ENCODE data around the gene SEMA4B.

The SEMA4B gene

GRCh38 chr15:90222547-90222946 is 21.4 kb downstream of the SEMA4B start:
- TF ChIP-seq, protein P1, sequence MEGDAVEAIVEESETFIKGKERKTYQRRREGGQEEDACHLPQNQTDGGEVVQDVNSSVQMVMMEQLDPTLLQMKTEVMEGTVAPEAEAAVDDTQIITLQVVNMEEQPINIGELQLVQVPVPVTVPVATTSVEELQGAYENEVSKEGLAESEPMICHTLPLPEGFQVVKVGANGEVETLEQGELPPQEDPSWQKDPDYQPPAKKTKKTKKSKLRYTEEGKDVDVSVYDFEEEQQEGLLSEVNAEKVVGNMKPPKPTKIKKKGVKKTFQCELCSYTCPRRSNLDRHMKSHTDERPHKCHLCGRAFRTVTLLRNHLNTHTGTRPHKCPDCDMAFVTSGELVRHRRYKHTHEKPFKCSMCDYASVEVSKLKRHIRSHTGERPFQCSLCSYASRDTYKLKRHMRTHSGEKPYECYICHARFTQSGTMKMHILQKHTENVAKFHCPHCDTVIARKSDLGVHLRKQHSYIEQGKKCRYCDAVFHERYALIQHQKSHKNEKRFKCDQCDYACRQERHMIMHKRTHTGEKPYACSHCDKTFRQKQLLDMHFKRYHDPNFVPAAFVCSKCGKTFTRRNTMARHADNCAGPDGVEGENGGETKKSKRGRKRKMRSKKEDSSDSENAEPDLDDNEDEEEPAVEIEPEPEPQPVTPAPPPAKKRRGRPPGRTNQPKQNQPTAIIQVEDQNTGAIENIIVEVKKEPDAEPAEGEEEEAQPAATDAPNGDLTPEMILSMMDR (conservative IDR thresholded peaks at IDR 0.05; ENCODE audit: low read depth) = no peak
- DNase-seq (ENCODE audit: low spot score) = no peak
- ChIA-PET CTCF (interaction anchor here (0.6 to 0.9 kb wide), 2 partner anchors 8 to 81 kb away, joined by 3 read pairs; no protein-coding TSS in a partner anchor), POLR2A (ENCODE audit: low non-redundant PET) (interaction anchor here (0.6 kb wide), 2 partner anchors 49 to 61 kb away, joined by 3 to 11 read pairs; no protein-coding TSS in a partner anchor)
- H3K27ac ChIP-seq = peak overlapping the region; percentile 73

- POLR2A ChIA-PET (ENCODE audit: low non-redundant PET) = no interaction called here
- peak overlapping the region; percentile 60 for H3K27ac ChIP-seq
- CTCF ChIA-PET = no interaction called here
- TF ChIP-seq, protein P1 (conservative IDR thresholded peaks at IDR 0.05; ENCODE audit: low read depth) = no peak
- no peak for DNase-seq (ENCODE audit: low spot score)
Measured at GRCh38 chr15:90223441-90224165, 22.5 kb downstream of the SEMA4B start.

DNA sequence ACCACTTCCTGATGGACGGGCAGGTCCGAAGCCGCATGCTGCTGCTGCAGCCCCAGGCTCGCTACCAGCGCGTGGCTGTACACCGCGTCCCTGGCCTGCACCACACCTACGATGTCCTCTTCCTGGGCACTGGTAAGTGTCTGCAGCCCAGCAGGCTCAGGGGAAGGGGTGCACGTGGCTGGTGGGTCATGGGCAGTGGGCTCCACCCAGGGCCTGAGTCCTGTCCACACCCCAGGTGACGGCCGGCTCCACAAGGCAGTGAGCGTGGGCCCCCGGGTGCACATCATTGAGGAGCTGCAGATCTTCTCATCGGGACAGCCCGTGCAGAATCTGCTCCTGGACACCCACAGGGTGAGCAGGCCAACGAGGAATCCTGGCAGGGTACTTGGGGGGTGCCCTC is 23.9 kb downstream of the SEMA4B start:
- CTCF ChIA-PET = no interaction called here
- peak overlapping the region; percentile 60 for H3K27ac ChIP-seq
- DNase-seq (ENCODE audit: low spot score) = no peak
- TF ChIP-seq, protein P1 (conservative IDR thresholded peaks at IDR 0.05; ENCODE audit: low read depth) = no peak
- POLR2A ChIA-PET (ENCODE audit: low non-redundant PET) = no interaction called here

DNA sequence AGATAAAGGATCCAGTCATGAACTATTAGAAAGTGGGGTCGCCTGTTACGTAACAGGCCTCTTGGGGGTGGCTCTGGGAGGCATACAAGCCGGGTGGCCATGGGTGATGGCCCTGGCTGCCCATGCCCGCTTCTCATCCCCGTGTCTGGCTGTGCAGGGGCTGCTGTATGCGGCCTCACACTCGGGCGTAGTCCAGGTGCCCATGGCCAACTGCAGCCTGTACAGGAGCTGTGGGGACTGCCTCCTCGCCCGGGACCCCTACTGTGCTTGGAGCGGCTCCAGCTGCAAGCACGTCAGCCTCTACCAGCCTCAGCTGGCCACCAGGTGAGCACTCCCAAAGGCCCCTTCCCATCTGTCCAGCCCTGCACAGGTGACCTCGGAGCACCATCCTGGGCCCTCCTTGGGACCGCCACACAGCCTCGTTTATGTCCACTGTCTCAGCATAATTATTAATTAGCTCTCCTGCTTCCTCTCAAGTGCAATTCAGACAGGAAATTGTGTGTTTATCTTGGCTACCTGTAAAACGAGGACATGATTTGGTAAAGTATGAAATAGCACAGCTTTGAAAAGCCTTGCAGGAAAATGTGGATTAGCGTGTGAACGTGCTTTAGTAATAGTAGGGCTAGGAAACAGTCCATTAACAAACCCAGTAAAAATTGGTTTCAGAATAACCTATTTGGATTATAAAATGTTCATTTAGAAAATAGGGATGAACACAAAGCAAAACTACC is 24.5 kb downstream of the SEMA4B start:
- POLR2A ChIA-PET (ENCODE audit: low non-redundant PET) = no interaction called here
- H3K27ac ChIP-seq = peak overlapping the region; percentile 60
- no peak for DNase-seq (ENCODE audit: low spot score)
- CTCF ChIA-PET = interaction anchor here (0.6 kb wide), 1 partner anchor 14 kb away, joined by 3 read pairs; no protein-coding TSS in a partner anchor
- TF ChIP-seq, protein P1 (conservative IDR thresholded peaks at IDR 0.05; ENCODE audit: low read depth) = no peak

- TF ChIP-seq, protein P1 (conservative IDR thresholded peaks at IDR 0.05; ENCODE audit: low read depth) = no peak
- peak overlapping the region; percentile 94 for H3K27ac ChIP-seq
- CTCF ChIA-PET = interaction anchor here (0.6 to 0.7 kb wide), 2 partner anchors 65 to 73 kb away, joined by 3 to 5 read pairs; no protein-coding TSS in a partner anchor
- POLR2A ChIA-PET (ENCODE audit: low non-redundant PET) = no interaction called here
- no peak for DNase-seq (ENCODE audit: low spot score)
Measured at GRCh38 chr15:90227336-90227735, 26.2 kb downstream of the SEMA4B start.
